Measurements from ENCODE around the gene ALDH9A1.

DNA sequence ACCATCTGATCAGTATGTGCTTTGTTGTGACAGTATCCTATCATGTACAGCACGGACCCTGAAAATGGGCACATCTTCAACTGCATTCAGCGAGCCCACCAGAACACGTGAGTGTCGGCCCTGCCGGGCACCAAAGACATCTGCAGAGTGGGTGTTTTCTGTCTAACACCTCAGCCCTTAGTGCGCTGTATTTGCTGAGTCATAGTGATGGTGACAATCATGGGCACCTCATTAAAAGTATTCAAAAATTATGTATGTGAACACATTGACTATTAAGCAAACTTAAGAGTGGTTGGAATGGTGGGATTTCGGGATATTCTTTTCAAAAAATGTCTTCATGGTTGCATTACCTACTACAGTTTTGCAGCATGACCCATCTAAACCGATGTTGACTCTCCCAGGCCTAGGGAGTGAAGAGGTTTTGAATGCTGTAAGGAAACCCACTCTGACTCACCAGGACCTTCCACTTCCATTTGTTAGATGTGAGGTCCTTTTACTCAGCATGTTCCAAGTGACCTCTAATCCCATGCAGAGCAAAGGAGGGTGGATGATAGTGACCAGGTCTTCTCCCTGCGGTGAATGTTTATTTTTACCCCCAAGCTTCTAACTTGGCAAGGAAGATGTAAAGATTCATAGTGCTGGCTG is 47.3 kb downstream of the ALDH9A1 start:
- TF ChIP-seq, protein P1, sequence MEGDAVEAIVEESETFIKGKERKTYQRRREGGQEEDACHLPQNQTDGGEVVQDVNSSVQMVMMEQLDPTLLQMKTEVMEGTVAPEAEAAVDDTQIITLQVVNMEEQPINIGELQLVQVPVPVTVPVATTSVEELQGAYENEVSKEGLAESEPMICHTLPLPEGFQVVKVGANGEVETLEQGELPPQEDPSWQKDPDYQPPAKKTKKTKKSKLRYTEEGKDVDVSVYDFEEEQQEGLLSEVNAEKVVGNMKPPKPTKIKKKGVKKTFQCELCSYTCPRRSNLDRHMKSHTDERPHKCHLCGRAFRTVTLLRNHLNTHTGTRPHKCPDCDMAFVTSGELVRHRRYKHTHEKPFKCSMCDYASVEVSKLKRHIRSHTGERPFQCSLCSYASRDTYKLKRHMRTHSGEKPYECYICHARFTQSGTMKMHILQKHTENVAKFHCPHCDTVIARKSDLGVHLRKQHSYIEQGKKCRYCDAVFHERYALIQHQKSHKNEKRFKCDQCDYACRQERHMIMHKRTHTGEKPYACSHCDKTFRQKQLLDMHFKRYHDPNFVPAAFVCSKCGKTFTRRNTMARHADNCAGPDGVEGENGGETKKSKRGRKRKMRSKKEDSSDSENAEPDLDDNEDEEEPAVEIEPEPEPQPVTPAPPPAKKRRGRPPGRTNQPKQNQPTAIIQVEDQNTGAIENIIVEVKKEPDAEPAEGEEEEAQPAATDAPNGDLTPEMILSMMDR (IDR thresholded peaks at IDR 0.05): no peak
- TF ChIP-seq POLR2A (IDR thresholded peaks at IDR 0.05) (no peak), POLR2AphosphoS5 (IDR thresholded peaks at IDR 0.05) (no peak), EP300 (IDR thresholded peaks at IDR 0.05) (no peak)

Data from gastroesophageal sphincter (tissue), 3 donors.